OCI-LY3 (cell line): Measurements from ENCODE around the gene PLA2G4F.

Experiments
- CTCF ChIP-seq: fragments of 200-600, 300-600 bp; sonication (generic); IDR thresholded peaks from 2 replicates; pipeline ENCODE4 v1.5.1; 2014; ENCODE audit warnings: antibody characterized with exemption, low read length, low read depth
- EZH2phosphoT487 ChIP-seq: fragments of 200-600 bp; shearing (Covaris generic); IDR thresholded peaks from 2 replicates; pipeline ENCODE4 v1.6.1; 2018; ENCODE audit warnings: antibody characterized with exemption, mixed run types, low read depth

- TF ChIP-seq CTCF (no peak), EZH2phosphoT487 (no peak)
Observed at GRCh38 chr15:42128476-42128875, 28.0 kb downstream of the PLA2G4F start.
